HepG2 (cell line): ENCODE measurements around the gene ZCCHC10. TPM values are rescaled to one million over a fixed set of nuclear protein-coding genes. Genes with fewer than 3 reads are reported as not detected.

ENCODE experiments used
- ATF1 ChIP-seq: IDR thresholded peaks from 2 replicates; pipeline ENCODE4 v1.6.1; 2016; ENCODE audit warnings: mild to moderate bottlenecking, control low read depth
- CBX2 ChIP-seq, 2 experiments: fragments of 200-600 bp in 1 of 2; sonication (generic); formaldehyde crosslinking in 1 of 2; IDR thresholded peaks; 2 replicates each; pipeline versions ENCODE4 v1.7.0 to v1.8.1; 2018 to 2022; ENCODE audit warnings: low read depth in 2 of 2, low read length in 1 of 2, mild to moderate bottlenecking in 1 of 2, missing genetic modification reagents in 1 of 2
- CENPT ChIP-seq: sonication (generic); formaldehyde crosslinking; IDR thresholded peaks from 2 replicates; pipeline ENCODE4 v1.8.0; 2022; ENCODE audit warnings: low read depth, mild to moderate bottlenecking, moderate library complexity, missing genetic modification reagents
- CHD4 ChIP-seq: fragments of 200-600 bp; sonication (generic); IDR thresholded peaks from 2 replicates; pipeline ENCODE4 v1.7.0; 2017; ENCODE audit warnings: mild to moderate bottlenecking, low read length, borderline replicate concordance
- HINFP ChIP-seq: sonication (generic); formaldehyde crosslinking; IDR thresholded peaks from 2 replicates; pipeline ENCODE4 v1.4.0; 2020; ENCODE audit warnings: low read depth, mild to moderate bottlenecking, missing genetic modification reagents
- KLF11 ChIP-seq: IDR thresholded peaks from 2 replicates; pipeline ENCODE4 v1.6.1; 2016; ENCODE audit warnings: missing compliant biosample characterization
- POLR2A ChIP-seq, 2 experiments: IDR thresholded peaks; 2 replicates each; pipeline ENCODE4 v1.6.1; 2011; ENCODE audit warnings: low read depth in 2 of 2, low read length in 2 of 2, mild to moderate bottlenecking in 1 of 2, moderate library complexity in 1 of 2; ENCODE audit not compliant: insufficient read depth in 1 of 2
- SIN3A ChIP-seq: IDR thresholded peaks from 2 replicates; pipeline ENCODE4 v1.6.1; 2011; ENCODE audit warnings: low read depth, mild to moderate bottlenecking, control low read depth, low read length, borderline replicate concordance
- SSRP1 ChIP-seq: IDR thresholded peaks from 2 replicates; pipeline ENCODE4 v1.6.1; 2016; ENCODE audit warnings: control low read depth
- ZBTB20 ChIP-seq: sonication (generic); formaldehyde crosslinking; IDR thresholded peaks from 2 replicates; pipeline ENCODE4 v1.8.1; 2023; ENCODE audit warnings: missing genetic modification reagents, low read depth, mild to moderate bottlenecking, borderline replicate concordance
- ZNF34 ChIP-seq: sonication (generic); formaldehyde crosslinking; IDR thresholded peaks from 2 replicates; pipeline ENCODE4 v1.4.0; 2020; ENCODE audit warnings: mild to moderate bottlenecking, missing genetic modification reagents, borderline replicate concordance
- ZNF549 ChIP-seq: sonication (generic); formaldehyde crosslinking; IDR thresholded peaks from 2 replicates; pipeline ENCODE4 v1.5.0; 2020; ENCODE audit warnings: missing genetic modification reagents
- ZNF816 ChIP-seq: sonication (generic); formaldehyde crosslinking; IDR thresholded peaks from 2 replicates; pipeline ENCODE4 v1.8.0; 2022; ENCODE audit warnings: missing genetic modification reagents, mild to moderate bottlenecking, borderline replicate concordance
- ZNF878 ChIP-seq: sonication (generic); formaldehyde crosslinking; IDR thresholded peaks from 2 replicates; pipeline ENCODE4 v1.8.1; 2023; ENCODE audit warnings: mild to moderate bottlenecking, missing genetic modification reagents, moderate library complexity
- ZSCAN9 ChIP-seq: IDR thresholded peaks from 2 replicates; pipeline ENCODE4 v1.6.1; 2016; ENCODE audit warnings: borderline replicate concordance
- polyA plus RNA-seq, 8 experiments: library from polyadenylated mRNA; depleted of rRNA in 3 of 8; stranded (reverse) in 7 of 8; unstranded in 1 of 8; fragments of >200 nt; fragmentation: Illumina TruSeq in 4 of 8; extraction: Trizol in 4 of 8; gene quantifications; 2 replicates each; pipeline versions ENCODE4 v1.2.1 to v1.2.3, GENCODE V29; 2011 to 2016; ENCODE audit warnings: low read depth in 4 of 8, missing spikeins in 1 of 8, mixed read lengths in 1 of 8; ENCODE audit not compliant: insufficient read depth in 1 of 8
- total RNA-seq, 5 experiments: library from RNA; depleted of rRNA; stranded (reverse); fragments of >200 nt; fragmentation: Illumina TruSeq; extraction: Trizol; gene quantifications; 2 replicates each; pipeline ENCODE4 v1.2.3, GENCODE V29; 2016; ENCODE audit warnings: low read depth in 1 of 5
- TF ChIP-seq, protein P1 (sequence below): sonication (generic); formaldehyde crosslinking; IDR thresholded peaks from 2 replicates; pipeline ENCODE4 v1.5.0; 2020; ENCODE audit warnings: mild to moderate bottlenecking, missing genetic modification reagents, borderline replicate concordance
- TF ChIP-seq, protein P2 (sequence below): sonication (generic); formaldehyde crosslinking; IDR thresholded peaks from 2 replicates; pipeline ENCODE4 v1.5.1; 2020; ENCODE audit warnings: mild to moderate bottlenecking, missing genetic modification reagents, borderline replicate concordance

ZCCHC10 gene
- total and polyA plus RNA-seq, 2 of the 13 experiments (the other 11 are each of a cell fraction or from before 2014, with no cell fraction given) = 40.7 to 48.2 TPM

- TF ChIP-seq, protein P1, sequence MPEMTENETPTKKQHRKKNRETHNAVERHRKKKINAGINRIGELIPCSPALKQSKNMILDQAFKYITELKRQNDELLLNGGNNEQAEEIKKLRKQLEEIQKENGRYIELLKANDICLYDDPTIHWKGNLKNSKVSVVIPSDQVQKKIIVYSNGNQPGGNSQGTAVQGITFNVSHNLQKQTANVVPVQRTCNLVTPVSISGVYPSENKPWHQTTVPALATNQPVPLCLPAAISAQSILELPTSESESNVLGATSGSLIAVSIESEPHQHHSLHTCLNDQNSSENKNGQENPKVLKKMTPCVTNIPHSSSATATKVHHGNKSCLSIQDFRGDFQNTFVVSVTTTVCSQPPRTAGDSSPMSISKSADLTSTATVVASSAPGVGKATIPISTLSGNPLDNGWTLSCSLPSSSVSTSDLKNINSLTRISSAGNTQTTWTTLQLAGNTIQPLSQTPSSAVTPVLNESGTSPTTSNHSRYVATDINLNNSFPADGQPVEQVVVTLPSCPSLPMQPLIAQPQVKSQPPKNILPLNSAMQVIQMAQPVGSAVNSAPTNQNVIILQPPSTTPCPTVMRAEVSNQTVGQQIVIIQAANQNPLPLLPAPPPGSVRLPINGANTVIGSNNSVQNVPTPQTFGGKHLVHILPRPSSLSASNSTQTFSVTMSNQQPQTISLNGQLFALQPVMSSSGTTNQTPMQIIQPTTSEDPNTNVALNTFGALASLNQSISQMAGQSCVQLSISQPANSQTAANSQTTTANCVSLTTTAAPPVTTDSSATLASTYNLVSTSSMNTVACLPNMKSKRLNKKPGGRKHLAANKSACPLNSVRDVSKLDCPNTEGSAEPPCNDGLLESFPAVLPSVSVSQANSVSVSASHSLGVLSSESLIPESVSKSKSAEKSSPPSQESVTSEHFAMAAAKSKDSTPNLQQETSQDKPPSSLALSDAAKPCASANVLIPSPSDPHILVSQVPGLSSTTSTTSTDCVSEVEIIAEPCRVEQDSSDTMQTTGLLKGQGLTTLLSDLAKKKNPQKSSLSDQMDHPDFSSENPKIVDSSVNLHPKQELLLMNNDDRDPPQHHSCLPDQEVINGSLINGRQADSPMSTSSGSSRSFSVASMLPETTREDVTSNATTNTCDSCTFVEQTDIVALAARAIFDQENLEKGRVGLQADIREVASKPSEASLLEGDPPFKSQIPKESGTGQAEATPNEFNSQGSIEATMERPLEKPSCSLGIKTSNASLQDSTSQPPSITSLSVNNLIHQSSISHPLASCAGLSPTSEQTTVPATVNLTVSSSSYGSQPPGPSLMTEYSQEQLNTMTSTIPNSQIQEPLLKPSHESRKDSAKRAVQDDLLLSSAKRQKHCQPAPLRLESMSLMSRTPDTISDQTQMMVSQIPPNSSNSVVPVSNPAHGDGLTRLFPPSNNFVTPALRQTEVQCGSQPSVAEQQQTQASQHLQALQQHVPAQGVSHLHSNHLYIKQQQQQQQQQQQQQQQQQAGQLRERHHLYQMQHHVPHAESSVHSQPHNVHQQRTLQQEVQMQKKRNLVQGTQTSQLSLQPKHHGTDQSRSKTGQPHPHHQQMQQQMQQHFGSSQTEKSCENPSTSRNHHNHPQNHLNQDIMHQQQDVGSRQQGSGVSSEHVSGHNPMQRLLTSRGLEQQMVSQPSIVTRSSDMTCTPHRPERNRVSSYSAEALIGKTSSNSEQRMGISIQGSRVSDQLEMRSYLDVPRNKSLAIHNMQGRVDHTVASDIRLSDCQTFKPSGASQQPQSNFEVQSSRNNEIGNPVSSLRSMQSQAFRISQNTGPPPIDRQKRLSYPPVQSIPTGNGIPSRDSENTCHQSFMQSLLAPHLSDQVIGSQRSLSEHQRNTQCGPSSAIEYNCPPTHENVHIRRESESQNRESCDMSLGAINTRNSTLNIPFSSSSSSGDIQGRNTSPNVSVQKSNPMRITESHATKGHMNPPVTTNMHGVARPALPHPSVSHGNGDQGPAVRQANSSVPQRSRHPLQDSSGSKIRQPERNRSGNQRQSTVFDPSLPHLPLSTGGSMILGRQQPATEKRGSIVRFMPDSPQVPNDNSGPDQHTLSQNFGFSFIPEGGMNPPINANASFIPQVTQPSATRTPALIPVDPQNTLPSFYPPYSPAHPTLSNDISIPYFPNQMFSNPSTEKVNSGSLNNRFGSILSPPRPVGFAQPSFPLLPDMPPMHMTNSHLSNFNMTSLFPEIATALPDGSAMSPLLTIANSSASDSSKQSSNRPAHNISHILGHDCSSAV (CRISPR knock-in tag) = peak; percentile 94
- TF ChIP-seq CENPT (peak; percentile 62; the same call in 1 of the 2 replicates), ZNF34 (CRISPR knock-in tag) (peak; percentile 83; the same call in 1 of the 2 replicates), ZNF549 (no peak), POLR2A (IDR thresholded peaks at IDR 0.05; ENCODE audit: insufficient read depth in 1 of 2, low read depth in 2 of 2, low read length in 2 of 2) (peak; percentile 95 to 96), HINFP (CRISPR knock-in tag) (0 out of 2 replicates have a peak, but pooled peaks have one; percentile 56), ZNF816 (CRISPR knock-in tag) (0 out of 2 replicates have a peak, but pooled peaks have one; percentile 68), CHD4 (no peak), ZBTB20 (0 out of 2 replicates have a peak, but pooled peaks have one; percentile 49), KLF11 (CRISPR knock-in tag) (peak; percentile 67; the same call in 1 of the 2 replicates), SIN3A (peak; percentile 86; the same call in 1 of the 2 replicates), ZNF878 (CRISPR knock-in tag) (peak; percentile 97), SSRP1 (CRISPR knock-in tag) (no peak), ATF1 (no peak), CBX2 (IDR thresholded peaks at IDR 0.05; ENCODE audit: low read depth, low read length) (no peak), CBX2 (CRISPR knock-in tag; IDR thresholded peaks at IDR 0.05; ENCODE audit: low read depth) (peak; percentile 13; the same call in 1 of the 2 replicates), ZSCAN9 (CRISPR knock-in tag) (peak; percentile 88)
- TF ChIP-seq, protein P2, sequence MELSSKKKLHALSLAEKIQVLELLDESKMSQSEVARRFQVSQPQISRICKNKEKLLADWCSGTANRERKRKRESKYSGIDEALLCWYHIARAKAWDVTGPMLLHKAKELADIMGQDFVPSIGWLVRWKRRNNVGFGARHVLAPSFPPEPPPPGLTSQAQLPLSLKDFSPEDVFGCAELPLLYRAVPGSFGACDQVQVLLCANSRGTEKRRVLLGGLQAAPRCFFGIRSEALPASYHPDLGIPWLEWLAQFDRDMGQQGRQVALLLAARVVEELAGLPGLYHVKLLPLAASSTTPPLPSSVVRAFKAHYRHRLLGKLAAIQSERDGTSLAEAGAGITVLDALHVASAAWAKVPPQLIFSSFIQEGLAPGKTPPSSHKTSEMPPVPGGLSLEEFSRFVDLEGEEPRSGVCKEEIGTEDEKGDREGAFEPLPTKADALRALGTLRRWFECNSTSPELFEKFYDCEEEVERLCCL (CRISPR knock-in tag) = peak; percentile 25; the same call in 1 of the 2 replicates
Observed at GRCh38 chr5:132963171-132964104, 62.9 kb downstream of the ZCCHC10 start, which contains the start of gene AFF4 (continued).
